ENCODE measurements around the gene TOX2.

The TOX2 gene

DNA sequence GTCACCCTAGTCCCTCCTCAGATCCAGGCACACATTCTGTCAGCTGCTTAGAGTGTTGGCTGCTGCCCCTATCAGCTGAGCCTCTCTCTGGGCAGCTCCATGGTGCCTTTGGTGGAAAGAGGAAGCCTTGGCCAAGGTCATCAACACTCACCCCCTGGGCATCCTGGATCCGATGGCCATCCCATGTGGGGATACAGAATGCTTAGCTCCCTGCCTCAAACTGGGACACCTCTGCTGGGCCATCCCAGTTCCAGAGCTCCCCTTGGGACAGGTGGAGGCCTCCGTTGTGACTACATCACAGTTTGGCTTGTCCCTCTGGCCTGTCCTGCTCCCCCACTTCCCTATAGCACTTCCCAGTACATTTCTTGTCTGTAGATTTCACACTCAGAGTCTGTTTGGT is 45.6 kb downstream of the TOX2 start:
- DNase-seq, result no peak

DNA sequence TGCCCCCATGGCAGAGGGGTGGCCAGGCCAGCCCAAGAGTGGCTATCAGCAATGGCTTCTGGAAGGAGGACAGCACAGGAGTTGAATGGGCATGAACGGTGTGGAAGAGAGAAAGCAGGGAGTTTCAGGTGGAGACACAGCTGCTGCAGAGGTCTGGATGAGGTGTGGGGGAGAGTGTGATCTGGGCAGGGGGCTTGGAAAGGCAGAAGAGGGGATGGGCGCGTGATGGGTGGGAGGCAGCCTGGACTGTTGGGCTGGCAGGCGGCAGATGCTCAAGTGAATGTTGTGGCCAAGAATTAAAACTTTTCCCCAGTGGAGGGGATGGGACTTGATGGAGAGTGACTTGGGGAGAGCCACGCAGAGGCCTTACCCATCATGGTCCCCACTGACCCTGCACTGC is 46.5 kb downstream of the TOX2 start:
- no peak for DNase-seq

DNA sequence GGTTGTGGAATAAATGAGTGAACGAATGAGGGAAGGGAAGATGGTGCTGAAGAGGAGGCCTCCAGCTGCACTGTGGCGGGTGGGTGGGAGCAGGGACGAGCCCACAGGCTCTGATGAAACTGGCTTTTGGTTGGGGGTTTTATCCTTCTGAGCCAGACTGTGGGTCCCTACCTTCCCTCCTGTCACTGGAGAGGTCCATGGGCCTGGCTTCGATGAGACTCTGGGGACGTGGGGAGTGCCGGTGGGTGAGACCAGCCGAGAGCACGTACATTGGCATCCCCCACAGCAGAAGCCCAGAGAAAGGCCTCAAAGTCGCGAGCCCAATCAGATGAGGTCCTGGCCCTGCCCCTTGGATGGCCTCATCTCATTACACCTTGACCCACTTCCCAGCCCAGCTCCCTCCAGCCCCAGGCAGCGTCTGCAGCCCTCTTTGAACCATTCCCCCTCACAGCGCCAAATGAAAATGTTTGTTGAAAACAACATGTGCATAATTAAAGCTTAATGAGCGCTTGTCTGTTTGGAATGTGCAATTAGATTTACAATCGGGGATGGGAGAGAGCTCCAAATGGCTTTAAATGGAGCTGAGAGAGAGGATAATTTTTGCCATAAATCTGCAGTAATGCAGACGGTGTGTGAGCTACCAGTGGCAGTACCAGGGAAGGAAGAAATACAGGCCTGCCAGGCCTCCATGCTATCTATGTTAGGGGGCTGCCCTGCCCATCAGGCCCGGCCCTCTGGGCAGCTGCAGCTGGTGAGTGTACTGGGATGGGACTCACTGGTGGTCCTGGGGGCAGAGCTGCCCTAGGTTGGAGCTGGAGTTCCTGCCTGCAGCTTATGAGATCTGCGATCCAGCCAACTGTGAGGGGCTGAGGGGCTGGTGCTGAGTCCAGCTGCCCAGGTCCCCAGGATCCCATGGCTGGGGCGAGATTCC is 47.2 kb downstream of the TOX2 start:
- DNase-seq, result no peak

DNA sequence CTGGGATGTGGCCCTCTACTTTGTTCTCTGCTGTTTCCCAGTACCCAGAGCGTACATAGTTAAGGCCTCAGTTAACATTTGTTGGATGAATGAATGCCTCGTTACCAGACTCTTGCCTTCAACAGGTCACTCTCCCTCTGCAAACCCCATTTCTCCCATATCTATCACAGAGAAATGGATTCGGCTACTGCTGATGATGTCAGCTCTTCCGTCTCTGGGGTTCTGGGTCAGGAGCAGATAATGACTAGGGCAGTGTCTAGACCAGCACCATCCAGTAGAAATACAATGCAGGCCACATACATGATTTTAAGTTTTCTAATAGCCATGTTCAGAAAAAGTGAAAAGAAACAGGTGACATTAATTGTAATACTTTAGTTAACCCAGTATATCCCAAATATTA is 47.9 kb downstream of the TOX2 start:
- no peak for DNase-seq

DNA sequence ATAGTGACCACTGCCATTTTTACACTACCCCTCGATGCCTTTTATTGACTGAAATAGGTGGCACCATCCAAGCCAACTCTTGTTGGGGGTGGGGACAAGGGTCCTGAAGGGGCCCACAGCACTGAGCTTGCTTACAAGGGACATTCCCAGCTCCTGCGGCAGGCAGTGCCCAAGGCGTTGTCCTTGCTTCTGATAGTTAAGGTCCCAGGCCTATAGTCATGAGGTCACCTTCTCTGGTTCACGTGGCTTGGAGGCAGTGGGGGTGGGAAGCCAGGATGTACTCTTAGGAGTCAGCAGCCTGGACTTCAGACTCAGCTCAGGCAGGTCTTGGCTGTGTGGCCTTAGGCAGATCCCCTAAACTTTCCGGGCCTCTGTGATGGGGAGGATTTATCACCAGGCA is 48.6 kb downstream of the TOX2 start:
- no peak for DNase-seq

DNA sequence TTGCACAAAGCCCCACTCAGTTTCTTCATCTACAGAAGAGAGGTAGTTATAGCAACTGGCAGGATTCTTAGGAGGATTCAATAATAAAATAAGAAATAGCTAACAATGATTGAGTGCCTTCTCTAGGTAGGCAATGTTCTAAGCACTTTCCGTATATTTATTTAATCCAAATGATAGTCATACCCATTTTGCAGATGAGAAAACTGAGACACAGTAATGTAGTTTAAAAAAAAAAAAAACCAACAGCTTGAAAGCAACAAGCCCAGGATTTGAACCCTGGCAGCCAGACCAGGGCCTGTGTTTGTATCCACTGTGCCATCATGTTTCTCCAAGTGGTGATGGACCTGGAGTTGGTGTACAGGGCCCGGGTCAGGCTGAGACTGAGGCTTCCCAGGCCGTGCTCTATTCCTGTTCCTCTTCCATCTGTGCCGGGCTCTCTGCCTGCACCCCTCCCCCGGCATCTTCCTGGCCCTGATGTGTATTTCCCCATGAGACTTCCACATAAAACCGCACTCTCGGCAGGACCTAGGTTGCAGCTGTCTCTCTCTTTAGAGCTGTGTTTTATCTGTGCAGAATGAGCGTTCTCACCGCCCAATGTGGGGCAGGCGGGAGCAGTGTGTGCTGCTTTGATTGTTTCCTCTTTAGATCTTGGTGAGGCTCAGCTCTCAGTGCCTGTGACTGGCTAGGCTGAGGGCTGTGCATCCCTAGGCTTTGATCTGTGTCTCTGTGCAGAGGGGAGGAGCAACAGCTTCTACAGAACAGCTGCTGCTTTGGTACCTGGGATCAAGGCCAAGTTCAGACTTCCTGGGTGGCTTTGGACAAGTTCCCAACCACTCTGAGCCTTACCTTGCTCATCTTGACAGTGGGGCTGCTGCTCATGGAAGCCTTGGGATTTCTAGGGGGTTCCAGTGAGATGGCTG is 49.5 kb downstream of the TOX2 start:
- no peak for DNase-seq

DNA sequence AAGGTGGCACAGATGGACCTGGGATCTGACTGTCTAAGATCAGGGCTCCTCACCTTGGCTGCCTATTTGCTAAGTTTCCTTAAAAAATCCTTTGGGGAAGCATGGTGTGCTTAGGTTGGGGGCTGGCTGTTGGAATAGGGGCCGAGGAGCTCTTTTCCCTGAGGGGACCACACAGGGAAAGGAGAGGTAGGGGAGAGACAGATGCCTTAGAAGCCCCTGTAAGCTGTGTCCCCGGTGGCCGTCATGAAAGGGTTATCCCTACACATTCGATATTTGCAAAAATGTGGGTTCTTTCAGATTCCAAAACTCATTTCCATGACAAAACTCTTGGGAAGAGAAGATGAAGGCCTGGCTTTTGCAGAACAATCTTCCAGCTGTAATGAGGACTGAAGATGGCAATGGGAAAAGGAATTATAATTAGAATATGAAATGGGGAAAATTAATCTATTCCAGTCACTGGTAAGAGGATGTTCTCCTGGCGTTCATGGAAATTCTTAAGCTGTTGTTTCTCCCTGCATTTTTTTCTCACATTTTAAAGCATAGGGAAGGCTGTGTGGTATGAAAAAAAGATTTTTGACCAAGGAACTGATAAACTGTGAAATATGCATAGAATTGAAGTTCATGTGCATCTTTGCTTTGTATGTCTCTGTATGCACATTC is 53.8 kb downstream of the TOX2 start:
- no peak for DNase-seq

DNA sequence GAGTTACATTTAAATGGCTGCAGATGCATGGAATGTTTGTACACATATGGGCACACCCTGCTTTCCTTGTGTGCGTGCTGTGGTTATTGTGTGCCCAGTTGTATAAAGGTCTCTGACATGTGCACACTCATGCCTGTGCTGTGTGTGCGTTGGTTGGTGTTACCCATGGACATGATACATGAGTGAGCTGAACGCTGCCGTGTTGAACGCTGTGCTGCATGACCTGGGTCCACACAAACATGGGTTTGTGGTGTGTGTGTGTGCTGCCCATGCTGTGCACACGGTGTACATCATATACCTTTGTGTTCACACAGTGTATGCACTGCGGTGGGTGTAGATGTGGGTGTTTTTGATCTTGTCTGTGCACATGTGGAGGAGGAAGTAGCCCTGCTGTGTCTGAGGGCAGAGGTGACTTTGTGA is 54.4 kb downstream of the TOX2 start:
- no peak for DNase-seq

DNA sequence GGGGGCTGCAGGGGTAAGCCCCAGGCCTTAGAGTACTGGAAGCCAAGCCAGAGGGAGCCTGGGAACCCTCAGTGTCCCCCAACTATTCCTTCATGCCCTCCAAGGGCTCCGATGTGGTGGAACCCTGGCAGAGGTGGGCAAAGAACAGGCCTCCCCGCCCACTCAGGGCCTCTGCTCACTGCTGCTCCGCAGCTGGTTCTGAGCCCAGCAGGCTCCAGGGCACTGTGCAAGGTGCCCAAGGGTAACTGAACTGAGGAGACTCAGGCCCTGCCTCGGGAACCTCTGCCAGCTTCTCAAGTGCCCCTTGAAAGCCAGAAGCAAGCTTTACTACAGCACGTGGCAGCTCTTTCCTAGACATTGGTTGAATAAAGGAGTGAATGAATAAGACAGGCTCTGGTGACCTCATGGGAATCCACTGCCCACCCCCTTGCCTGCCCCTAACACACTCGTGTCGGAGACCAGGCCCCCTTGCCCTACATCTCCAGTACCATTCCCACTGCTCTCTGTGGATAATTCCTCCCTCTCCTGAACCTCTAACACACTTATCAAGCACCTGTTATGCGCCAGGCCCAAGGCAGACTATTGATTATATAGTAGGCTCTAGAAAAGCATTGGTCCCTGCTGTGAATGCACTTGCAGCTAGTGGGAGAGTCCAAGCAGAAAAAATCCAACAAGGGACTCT is 55.0 kb downstream of the TOX2 start:
- no peak for DNase-seq

DNA sequence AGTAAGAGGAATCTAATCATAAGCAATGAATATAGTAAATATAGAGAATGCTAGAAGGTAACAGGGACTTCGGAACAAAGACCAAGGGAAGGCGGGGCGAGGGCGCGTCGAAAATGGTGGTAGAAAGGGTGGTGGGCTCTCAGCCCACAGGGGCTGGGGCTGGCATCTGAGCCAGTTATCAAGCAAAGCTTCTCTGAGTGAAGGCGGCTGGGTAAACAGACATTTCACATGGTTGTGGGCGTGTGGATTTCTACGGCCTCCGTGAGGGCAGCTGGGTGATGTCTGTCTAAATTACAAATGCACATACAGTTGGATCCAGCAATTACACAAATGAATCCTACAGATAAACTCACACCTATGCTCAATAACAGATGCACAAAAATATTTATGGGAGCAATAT is 56.6 kb downstream of the TOX2 start:
- no peak for DNase-seq

DNA sequence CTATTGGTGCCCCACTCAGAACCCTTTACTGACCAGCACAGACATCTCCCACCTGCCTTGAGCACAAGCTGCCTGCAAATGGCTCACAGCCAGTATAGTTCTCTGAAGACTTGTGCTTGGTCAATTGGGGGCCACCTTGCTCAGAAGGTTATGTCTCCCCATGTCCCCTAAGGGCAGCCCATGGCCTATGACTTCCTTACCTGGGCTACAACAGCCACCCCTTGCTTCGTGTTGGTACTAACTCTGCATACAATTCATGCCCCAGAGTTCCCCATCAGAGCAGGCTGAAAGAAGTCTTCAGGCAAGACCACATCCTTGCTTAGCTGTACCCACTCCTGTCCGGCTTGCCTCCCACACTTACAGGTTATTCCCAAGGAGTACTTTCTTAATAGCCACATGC is 57.4 kb downstream of the TOX2 start:
- no peak for DNase-seq

DNA sequence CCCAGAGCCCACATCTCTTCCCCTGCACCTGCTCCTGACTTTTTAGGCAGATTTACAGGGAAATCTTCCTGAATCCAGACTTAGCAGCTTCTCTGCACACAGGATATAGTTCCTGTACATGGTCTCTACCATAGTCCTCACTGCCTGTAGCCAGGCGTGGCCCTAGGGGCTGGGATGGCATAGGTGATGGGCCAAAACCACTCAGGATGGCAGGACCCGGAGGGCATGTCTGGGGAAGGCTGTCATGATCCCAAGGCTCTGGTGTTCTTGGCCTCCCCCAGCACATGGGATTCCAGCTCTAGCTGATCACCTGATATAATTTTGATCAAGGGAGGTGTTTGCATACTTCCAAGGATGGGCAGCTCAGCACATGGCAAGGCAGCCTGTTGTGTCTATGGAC is 58.0 kb downstream of the TOX2 start:
- no peak for DNase-seq

DNA sequence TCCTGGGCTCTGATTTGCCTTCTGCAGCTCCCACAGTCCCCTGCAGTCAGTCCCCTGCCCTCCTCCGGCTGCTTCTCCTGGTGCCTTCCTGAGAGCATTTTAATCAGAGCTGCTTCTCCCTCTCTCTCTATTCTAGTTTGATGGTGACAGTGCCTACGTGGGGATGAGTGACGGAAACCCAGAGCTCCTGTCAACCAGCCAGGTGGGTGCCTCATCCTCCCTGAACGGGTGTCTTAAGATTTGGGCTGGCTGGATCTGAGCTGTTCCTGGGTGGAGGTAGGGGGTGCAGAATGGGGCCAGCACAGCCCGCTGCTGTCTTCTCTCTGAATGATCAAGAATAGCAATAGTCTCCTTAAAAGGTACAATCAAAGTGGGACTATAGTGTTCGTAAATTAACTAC is 58.6 kb downstream of the TOX2 start:
- DNase-seq, result no peak

DNA sequence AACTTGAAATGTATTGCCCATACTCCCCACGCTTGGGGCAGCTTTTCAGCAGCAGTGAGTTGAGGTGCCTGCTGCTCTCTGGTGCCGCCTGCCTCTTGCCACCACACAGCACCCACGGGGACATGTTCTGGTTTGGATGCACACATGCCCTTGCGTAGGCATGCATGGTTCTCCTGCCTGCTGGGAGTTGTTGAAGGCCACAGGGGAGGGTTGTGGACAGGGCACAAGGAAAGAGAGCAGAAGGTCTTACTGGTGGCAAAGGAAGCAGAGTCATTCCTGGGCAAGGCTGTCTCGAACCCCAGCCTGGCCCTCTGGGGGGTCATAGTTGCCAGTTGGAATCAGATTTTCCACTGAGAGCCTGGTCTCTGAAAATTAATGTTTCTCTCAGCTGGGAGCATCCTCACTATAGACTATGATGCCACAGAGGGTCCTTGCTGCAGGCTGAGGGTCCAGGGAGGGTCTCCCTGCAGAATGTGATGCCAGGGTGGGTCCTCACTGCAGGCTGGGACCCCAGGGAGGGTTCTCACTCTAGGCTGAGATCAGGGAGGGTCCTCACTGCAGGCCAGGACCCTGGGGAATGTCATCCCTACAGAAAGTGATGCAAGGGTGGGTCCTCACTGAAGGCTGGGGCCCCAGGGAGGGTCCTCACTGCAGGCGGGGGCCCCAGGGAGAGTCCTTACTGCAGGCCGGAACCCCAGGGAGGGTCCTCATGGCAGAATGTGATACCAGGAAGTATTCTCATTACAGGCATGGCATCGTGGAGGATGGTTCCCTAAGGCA is 59.2 kb downstream of the TOX2 start:
- DNase-seq, result no peak

DNA sequence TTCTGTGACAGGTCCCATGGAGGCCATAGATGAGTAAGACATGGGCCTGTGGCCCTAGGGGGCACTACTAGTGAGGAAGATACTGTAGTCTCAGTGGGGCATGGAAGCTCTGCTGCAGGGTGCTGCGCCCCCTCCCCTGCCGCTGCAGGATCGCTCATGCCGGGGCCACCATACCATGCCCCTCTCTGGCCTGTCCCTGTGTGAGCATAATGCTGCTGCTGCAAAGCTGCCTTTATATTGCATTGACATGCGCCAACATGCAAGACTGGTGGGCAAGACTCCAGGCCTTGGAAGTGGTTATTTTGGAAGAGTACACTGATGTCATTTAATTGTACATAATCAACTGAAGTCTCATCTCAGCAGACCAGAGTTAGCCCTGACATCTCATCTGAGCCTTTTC is 60.0 kb downstream of the TOX2 start:
- no peak for DNase-seq

DNA sequence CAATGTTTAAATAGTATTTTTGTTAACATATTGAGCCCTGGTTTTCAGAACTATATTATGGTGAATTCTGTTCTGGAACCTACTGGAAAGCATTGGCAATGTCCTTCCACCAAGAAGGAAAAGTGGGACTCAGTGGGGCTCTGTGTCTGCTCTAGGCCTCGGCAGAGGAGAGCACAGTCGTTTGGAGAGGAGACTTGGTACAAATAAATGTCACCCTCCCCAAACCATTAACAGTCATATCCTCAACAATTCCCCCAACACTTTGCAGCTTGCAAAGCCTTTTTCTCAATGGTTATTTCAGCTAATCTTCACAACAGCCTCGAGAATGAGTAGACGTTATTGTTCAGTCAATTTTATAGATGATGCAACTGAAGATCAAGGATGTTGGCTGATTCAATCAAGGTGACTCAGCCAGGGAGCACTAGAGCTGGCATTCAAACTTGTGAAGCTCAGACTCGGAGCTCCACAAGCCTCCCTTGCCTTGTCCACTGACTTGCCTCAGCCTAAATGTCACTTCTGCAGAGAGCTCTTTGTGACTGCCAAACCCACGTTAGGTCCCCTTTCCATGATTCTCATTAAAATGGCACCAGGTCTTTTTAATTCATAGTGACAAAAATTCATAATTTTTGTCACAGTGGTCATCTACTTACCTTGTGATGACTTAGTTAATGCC is 60.6 kb downstream of the TOX2 start:
- no peak for DNase-seq

DNA sequence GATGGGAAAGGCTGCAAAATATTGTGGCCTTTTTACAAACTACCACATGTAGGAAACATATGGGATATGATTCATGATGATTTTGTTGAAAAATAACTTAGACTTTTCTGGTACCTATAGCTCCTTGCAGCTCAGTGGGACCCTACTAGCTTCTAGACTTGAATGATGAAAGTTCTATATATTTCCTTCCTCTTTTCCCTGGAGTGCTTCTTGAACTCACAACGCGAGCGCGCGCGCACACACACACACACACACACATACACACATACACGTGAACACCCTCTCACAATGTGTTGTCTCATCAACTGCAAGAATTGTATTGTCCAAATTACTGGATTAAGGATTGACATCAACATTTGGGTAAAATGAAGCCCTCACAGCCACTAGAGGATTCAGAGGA is 61.9 kb downstream of the TOX2 start:
- no peak for DNase-seq

DNA sequence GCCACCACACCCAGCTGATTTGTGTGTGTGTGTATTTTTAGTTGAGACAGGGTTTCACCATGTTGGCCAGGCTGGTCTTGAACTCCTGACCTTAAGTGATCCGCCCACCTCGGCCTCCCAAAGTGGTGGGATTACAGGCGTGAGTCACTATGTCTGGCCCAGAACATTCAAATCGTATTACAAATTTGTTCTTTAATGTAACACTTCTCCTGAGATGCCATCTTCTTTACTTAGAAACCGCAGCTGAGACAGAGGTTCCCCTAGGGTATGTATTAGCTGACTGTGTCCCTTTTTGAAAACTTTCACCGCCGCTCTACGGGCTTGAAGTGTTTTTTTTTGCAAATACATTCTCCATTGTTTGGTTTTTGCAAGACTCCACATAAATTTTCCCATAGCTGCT is 62.6 kb downstream of the TOX2 start:
- no peak for DNase-seq

DNA sequence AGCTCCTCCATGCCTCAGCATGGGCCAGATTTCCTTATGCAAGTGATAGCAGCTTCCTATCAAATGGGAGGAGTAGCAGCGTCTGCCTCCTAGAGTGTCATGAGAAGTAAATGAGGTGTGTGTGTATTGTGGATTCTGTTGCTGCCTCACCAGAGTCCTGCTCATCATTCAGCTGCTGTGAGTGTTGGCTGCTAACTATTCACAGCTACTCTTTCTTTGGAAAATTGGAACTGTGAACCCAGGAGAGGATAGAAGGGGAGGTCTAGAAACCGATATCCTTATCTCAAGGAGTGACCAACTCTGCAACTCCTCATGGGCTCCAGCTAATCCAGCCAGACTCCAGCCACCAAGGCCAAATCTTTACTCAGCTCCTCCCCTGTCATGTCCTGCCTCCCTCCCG is 63.3 kb downstream of the TOX2 start:
- no peak for DNase-seq

DNA sequence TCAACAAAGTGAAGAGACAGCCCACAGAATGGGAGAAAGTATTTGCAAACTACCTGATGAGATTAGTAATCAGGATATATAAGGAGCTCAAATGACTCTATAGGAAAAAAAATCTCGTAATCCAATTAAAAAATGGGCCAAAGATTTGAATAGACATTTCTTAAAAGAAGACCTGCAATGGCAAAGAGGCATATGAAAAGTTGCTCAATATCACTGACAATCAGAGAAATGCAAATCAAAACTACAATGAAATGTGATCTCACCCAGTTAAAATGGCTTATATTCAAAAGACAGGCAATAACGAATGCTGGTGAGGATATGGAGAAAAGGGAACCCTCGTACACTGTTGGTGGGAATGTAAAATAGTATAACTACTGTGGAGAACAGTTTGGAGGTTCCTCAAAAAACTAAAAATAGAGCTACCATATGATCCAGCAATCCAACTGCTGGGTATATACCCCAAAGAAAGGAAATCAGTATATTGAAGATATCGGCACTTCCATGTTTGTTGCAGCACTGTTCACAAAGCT is 65.0 kb downstream of the TOX2 start:
- no peak for DNase-seq

DNA sequence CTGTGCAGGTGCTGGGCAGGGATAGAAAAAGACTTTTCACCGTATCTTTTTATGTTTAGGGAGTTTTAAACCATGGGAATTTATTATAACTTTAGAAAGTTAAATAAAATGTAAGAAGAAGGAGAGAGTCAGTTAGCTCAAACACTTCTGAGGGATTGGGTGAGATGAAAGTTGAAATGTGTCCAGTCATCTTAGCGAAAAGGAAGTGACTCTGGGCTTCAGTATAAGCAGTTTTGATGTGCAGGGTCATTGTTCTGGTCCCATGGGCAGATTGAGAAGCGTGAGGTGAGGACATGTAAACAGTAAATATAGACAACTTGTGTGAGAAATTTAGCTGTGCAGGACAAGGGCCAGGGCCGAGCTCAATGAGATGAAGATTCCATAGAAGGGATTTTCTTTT is 66.9 kb downstream of the TOX2 start:
- DNase-seq, result no peak

Data from NCI-H1694 (cell line).